Prostate gland (tissue), 2 donors: Measurements from ENCODE around the gene CD180. TPM values are rescaled to one million over a fixed set of nuclear protein-coding genes. Genes with fewer than 3 reads are reported as not detected.

ENCODE experiments used
- DNase-seq: peaks from one replicate; pipeline ENCODE4 v3.0.0-alpha.2; 2019; ENCODE audit warnings: low spot score
- H3K27ac ChIP-seq, 2 donors: fragments of 200-600 bp; sonication (generic); 2 replicates each; pipeline ENCODE4 v1.5.1; 2017 to 2019
- H3K27me3 ChIP-seq: fragments of 200-600 bp; sonication (generic); replicated peaks from 2 replicates; pipeline ENCODE4 v1.5.1; 2019; ENCODE audit not compliant: insufficient read depth
- H3K36me3 ChIP-seq, 2 donors: fragments of 200-600 bp; sonication (generic); 1 replicate in 1 of 2; 2 replicates in 1 of 2; pipeline versions ENCODE4 v1.5.1 to v1.8.1; 2017 to 2019
- H3K4me1 ChIP-seq: fragments of 200-600 bp; sonication (generic); replicated peaks from 2 replicates; pipeline ENCODE4 v1.5.1; 2019
- H3K4me3 ChIP-seq, 2 donors: fragments of 200-600 bp; sonication (generic); 2 replicates each; pipeline ENCODE4 v1.5.1; 2017 to 2019
- H3K9me3 ChIP-seq: fragments of 200-600 bp; sonication (generic); 2 replicates; pipeline ENCODE4 v1.5.1; 2017
- POLR2A ChIP-seq: fragments of 450-650 bp; IDR thresholded peaks from one replicate; pipeline ENCODE4 v1.6.1; 2016; ENCODE audit warnings: antibody characterized with exemption, mild to moderate bottlenecking
- POLR2AphosphoS5 ChIP-seq: sonication (generic); formaldehyde crosslinking; IDR thresholded peaks from one replicate; pipeline ENCODE4 v1.6.1; 2017; ENCODE audit warnings: antibody characterized with exemption
- WGBS: methylation state at CpG from one replicate; pipeline ENCODE4 v1.1.5; 2018; 5-methylcytosine and 5-hydroxymethylcytosine counted together
- intact Hi-C: fragments of 100-400 bp; cut with DNase I; formaldehyde crosslinking; loops from one replicate; pipeline ENCODE4 v1.14.2; 2022
- total RNA-seq, 2 donors: library from RNA; depleted of rRNA; stranded (reverse); fragments of >200 nt; gene quantifications; one replicate each; pipeline ENCODE4 v1.1.0, GENCODE V29; 2016
- TF ChIP-seq, protein P1 (sequence below), 4 experiments: fragments of 200-600 bp in 2 of 4; fragments of 450-650 bp in 2 of 4; sonication (generic) in 2 of 4; IDR thresholded peaks; 1 replicate in 3 of 4; 2 replicates in 1 of 4; pipeline ENCODE4 v1.5.1; 2016 to 2019; ENCODE audit warnings: antibody characterized with exemption in 4 of 4, mild to moderate bottlenecking in 2 of 4, moderate library complexity in 2 of 4

CD180 gene
- total RNA-seq, 2 donors from 2014 or later: 0.18 to 0.68 TPM

DNA sequence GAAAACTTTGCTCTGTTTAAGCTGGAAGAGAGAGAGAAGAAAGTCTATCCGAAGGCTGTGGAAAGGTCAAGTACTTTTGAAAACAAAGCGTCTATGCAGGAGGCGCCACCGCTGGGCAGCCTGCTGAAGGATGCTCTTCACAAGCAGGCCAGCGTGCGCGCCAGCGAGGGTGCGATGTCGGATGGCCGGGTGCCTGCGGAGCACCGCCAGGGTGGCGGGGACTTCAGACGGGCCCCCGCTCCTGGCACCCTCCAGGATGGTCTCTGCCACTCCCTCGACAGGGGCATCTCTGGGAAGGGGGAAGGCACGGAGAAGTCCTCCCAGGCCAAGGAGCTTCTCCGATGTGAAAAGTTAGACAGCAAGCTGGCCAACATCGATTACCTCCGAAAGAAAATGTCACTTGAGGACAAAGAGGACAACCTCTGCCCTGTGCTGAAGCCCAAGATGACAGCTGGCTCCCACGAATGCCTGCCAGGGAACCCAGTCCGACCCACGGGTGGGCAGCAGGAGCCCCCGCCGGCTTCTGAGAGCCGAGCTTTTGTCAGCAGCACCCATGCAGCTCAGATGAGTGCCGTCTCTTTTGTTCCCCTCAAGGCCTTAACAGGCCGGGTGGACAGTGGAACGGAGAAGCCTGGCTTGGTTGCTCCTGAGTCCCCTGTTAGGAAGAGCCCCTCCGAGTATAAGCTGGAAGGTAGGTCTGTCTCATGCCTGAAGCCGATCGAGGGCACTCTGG is 32.6 kb downstream of the CD180 start:
- WGBS: 92% methylated on average over 32 of the region's 33 CpGs
- Histone ChIP-seq H3K27ac (no peak overlapping the region), H3K27me3 (no peaks in the 10 kb centered on the region), H3K4me3 (no peak overlapping the region), H3K36me3 (peaks cover 0 to 4% of the 10 kb centered on the region in 2 donors), H3K9me3 (no peaks in the 10 kb centered on the region), H3K4me1 (peaks cover 3% of the 10 kb centered on the region)
- intact Hi-C loops: loop anchor here (10.0 kb wide), 1 partner anchor 1111 kb away; no protein-coding TSS in a partner anchor
- TF ChIP-seq POLR2AphosphoS5: no peak
- TF ChIP-seq POLR2A: no peak
- TF ChIP-seq, protein P1, sequence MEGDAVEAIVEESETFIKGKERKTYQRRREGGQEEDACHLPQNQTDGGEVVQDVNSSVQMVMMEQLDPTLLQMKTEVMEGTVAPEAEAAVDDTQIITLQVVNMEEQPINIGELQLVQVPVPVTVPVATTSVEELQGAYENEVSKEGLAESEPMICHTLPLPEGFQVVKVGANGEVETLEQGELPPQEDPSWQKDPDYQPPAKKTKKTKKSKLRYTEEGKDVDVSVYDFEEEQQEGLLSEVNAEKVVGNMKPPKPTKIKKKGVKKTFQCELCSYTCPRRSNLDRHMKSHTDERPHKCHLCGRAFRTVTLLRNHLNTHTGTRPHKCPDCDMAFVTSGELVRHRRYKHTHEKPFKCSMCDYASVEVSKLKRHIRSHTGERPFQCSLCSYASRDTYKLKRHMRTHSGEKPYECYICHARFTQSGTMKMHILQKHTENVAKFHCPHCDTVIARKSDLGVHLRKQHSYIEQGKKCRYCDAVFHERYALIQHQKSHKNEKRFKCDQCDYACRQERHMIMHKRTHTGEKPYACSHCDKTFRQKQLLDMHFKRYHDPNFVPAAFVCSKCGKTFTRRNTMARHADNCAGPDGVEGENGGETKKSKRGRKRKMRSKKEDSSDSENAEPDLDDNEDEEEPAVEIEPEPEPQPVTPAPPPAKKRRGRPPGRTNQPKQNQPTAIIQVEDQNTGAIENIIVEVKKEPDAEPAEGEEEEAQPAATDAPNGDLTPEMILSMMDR (IDR thresholded peaks at IDR 0.05): no peak
- DNase-seq: no peak

DNA sequence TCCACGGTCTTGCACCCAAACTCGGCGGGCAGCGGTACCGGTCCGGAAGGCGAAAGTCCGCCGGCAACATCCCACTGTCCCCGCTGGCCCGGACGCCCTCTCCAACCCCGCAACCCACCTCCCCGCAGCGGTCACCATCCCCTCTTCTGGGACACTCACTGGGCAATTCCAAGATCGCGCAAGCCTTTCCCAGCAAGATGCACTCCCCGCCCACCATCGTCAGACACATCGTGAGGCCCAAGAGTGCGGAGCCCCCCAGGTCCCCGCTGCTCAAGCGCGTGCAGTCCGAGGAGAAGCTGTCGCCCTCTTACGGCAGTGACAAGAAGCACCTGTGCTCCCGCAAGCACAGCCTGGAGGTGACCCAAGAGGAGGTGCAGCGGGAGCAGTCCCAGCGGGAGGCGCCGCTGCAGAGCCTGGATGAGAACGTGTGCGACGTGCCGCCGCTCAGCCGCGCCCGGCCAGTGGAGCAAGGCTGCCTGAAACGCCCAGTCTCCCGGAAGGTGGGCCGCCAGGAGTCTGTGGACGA is 33.3 kb downstream of the CD180 start:
- no peaks in the 10 kb centered on the region for H3K27me3 ChIP-seq
- WGBS: 97% methylated on average over 30 of the region's 44 CpGs
- H3K27ac ChIP-seq: no peak overlapping the region
- peaks cover 3% of the 10 kb centered on the region for H3K4me1 ChIP-seq
- intact Hi-C loops: loop anchor here (10.0 kb wide), 1 partner anchor 1112 kb away; no protein-coding TSS in a partner anchor
- no peaks in the 10 kb centered on the region for H3K9me3 ChIP-seq
- TF ChIP-seq POLR2A (no peak), POLR2AphosphoS5 (no peak)
- TF ChIP-seq, protein P1 (IDR thresholded peaks at IDR 0.05): no peak
- DNase-seq: no peak
- peaks cover 0 to 4% of the 10 kb centered on the region in 2 donors for H3K36me3 ChIP-seq
- no peak overlapping the region for H3K4me3 ChIP-seq

DNA sequence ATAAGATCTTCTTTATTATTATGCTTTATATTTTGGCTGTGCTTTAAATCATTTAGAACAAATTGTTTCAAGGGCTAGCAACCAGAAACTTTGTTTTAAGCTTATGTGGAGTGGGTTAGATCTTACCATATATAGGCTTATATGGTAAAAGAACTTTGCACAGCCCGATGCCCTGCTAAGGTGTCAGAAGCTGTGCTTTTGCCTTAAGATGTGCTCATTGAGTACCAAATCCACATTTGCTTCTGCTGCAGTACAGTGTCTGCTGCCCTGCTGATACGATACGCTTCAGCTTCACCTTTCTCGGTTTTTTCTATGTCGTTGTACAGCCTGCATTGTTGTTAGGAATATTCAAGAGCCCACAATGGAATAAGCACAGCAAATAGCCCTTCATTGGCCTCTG is 34.8 kb downstream of the CD180 start:
- Histone ChIP-seq H3K27me3 (no peaks in the 10 kb centered on the region), H3K27ac (no peak overlapping the region), H3K4me1 (peaks cover 3% of the 10 kb centered on the region), H3K4me3 (no peak overlapping the region), H3K36me3 (peaks cover 0 to 4% of the 10 kb centered on the region in 2 donors), H3K9me3 (no peaks in the 10 kb centered on the region)
- TF ChIP-seq POLR2A (no peak), POLR2AphosphoS5 (no peak)
- TF ChIP-seq, protein P1 (IDR thresholded peaks at IDR 0.05): no peak
- intact Hi-C loops: loop anchor here (10.0 kb wide), 1 partner anchor 1113 kb away; no protein-coding TSS in a partner anchor
- WGBS: 84% methylated on average over 5 of the region's 5 CpGs
- DNase-seq: no peak

DNA sequence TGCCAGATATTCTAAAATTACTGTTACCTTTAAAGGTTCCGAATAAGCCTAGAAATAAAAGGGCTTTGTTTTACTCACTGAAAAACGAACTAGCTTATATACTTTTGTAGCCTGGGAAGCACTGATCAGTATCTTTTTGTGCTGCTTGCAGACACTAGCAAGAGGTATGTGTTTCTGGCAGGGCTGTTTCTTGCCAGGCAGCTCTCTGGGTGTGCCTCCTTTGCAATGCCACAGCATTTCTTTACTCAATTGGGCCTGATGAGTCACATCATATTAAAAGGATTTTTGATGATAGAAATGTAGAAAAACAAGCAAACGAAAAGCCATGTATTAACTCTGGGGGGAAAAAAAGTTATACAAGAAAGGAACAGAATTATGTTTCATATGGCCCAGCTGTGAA is 35.6 kb downstream of the CD180 start:
- H3K36me3 ChIP-seq: peaks cover 0 to 4% of the 10 kb centered on the region in 2 donors
- H3K4me1 ChIP-seq: peaks cover 3% of the 10 kb centered on the region
- no peak overlapping the region for H3K4me3 ChIP-seq
- 23% methylated on average over 3 of the region's 3 CpGs for WGBS
- intact Hi-C loops: loop anchor here (10.0 kb wide), 1 partner anchor 1114 kb away; no protein-coding TSS in a partner anchor
- no peaks in the 10 kb centered on the region for H3K27me3 ChIP-seq
- TF ChIP-seq POLR2AphosphoS5 (peak; percentile 79), POLR2A (no peak)
- TF ChIP-seq, protein P1 (IDR thresholded peaks at IDR 0.05): no peak
- DNase-seq: peak; percentile 89
- peak overlapping the region in 1 of 2 donors; percentile 62 for H3K27ac ChIP-seq
- H3K9me3 ChIP-seq: no peaks in the 10 kb centered on the region
